NCI-H2081 treated with DMSO at 0.1 percent for 48 hours (cell line): ENCODE measurements around the gene SLC26A11.
"Not testable (repeated sequence)": the region's sequence is repeated elsewhere in the genome, so short reads cannot be mapped to it uniquely, and the experiment has no call there.

Experiments
- DNase-seq: peaks from one replicate; lab custom pipeline; 2025; lab: John Stamatoyannopoulos, UW

The SLC26A11 gene

DNA sequence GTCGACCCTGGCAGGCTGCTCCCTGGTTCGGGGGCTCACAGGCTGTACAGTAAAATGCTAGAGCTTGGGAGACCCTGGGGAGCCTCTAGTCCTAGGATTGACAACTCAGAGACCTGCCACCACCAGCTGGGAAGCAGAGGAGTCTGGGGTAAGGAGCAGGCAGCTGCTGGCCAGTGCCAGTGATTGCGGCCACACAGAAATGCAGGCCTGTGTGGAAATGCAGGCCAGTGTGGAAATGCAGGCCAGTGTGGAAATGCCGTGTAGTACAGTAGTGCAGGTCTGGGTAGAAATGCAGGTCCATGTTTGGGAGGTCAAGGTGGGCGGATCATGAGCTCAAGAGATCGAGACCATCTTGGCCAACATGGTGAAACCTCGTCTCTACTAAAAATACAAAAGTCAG is 23.6 kb upstream of the SLC26A11 start:
- DNase-seq: no peak

DNA sequence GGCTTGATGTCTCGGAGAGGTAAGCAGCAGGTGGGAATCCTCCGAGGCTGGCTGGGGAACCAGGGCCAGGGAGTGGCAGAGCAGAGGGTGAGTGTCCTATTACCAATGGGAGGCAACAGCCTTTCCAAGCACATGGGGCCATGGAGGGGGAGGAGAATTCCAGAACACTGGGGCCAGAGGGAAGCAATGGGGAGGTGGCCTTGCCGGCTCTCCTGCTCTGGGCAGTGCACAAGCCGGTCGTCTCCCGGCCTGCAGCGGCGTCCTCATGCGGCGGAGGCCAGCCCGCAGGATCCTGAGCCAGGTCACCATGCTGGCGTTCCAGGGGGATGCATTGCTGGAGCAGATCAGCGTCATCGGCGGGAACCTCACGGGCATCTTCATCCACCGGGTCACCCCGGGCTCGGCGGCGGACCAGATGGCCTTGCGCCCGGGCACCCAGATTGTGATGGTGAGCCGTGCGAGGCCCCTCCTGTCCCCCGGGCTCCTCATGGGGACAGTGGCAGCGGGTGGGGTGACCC is 22.0 kb upstream of the SLC26A11 start:
- DNase-seq: no peak

DNA sequence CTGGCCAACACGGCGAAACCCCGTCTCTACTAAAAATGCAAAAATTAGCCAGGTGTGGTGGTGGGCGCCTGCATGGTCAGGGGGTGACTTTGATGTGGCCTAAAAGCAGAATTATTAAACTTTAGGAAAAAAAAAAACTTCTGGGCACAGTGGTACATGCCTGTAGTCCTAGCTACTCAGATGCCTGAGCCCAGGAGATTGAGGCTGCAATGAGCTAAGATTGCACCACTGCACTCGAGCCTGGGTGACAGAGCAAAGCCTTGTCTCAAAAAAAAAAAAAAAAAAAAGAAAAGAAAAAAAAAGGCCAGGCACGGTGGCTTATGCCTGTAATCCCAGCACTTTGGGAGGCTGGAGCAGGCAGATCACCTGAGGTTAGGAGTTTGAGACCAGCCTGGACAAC is 20.9 kb upstream of the SLC26A11 start:
- DNase-seq: not testable (repeated sequence)

DNA sequence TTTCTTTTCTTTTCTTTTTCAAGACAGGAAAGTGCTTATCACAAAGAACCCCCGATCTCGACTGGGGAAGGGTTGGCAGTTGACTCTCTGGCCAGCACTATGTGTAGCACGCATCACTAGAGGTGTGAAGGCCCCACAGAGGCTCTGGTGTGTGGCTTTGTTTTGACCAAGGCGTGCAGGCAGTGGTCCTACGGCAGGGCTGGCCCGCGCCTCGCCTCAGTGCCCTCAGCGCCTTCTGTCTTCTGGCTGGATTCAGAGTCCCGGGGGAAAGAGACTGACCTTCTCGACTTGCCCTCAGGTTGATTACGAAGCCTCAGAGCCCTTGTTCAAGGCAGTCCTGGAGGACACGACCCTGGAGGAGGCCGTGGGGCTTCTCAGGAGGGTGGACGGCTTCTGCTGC is 18.8 kb upstream of the SLC26A11 start:
- no peak for DNase-seq

DNA sequence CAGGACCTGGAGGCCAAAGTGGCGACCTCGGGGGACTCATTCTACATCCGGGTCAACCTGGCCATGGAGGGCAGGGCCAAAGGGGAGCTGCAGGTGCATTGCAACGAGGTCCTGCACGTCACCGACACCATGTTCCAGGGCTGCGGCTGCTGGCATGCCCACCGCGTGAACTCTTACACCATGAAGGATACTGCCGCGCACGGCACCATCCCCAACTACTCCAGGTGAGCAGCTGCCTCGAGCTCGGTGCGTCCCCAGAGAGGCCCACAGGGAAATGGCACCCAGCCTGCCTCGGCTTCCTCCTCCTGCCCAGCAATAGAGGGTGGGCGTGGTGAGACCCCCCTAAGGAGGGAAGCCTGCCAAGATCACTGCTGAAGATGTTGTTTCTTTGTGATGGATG is 18.0 kb upstream of the SLC26A11 start:
- DNase-seq: no peak

DNA sequence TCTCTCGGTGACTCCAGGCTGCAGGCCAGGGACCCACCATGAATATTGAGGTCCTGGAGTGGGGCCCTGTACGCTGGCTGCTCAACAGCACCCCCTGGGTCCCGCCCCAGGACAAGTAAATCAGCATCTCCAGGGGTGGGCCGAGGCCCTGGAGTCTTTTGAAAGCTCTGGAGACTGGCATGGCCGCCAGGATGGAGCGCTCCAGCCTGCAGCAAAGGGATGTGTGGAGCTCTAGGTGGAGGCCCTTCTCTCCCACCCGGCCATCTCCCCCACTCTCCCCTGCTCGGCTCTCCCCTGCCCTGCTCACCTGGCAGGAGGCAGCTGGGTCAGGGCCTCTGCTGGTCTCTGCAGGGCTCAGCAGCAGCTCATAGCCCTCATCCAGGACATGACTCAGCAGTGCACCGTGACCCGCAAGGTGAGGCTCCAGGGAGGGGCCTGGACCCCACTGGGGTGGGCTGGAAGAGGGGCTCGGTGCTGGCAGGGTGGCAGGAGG is 16.7 kb upstream of the SLC26A11 start:
- DNase-seq: no peak

DNA sequence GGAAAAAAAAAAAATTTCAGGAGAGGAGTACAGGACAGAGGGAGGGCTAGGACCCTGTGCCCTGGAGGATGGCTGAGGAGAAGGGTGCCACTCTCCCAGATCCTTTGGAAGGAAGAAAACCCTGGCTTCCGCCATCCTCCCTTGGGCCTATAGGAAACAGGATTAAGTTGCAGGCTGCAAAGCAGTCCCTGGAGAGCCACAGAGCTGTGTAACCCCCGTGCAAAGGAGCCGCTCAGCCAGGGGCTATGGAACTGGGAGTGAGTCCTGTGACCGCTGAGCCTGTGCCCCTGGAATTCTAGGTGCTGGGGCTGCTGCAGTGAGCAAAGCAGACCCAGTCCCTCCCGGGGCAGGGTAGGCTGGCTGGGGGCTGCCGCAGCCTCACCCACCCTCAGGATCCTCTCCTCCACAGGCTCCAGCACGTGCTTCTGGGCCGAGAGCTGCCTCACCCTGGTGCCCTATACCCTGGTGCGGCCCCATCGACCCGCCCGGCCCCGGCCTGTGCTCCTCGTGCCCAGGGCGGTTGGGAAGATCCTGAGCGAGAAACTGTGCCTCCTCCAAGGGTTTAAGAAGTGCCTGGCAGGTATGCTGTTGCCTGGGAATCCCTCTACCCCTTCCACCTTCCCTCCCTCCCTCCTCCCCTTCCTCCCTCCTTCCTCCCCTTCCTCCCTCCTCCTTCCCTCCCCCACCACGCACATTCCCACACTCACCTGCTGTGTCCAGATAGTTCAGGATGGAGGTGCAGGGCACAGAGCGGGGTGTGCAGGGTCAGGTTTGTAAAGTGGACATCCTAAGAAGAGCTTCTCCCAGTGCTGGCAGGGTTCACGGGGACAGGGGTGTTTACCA is 15.4 kb upstream of the SLC26A11 start:
- no peak for DNase-seq

DNA sequence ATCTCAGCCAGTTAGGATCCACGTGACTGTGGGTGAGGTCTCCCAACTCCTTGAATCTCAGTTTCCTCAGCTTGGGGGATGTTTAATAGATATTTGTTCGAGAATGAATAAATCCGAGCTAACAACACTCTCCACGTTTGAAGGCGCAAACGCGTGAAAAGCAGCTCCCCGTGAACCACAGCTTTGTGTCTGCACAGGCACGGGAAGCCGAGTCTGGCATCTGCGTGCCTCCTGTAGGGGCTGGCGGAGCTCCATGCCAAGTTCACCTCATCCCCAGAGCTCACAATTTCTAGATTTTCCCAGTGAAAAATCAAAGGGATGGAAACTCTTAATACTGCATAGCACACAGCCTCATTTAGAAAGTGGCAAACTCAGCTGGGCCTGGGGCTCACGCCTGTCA is 14.4 kb upstream of the SLC26A11 start:
- no peak for DNase-seq

DNA sequence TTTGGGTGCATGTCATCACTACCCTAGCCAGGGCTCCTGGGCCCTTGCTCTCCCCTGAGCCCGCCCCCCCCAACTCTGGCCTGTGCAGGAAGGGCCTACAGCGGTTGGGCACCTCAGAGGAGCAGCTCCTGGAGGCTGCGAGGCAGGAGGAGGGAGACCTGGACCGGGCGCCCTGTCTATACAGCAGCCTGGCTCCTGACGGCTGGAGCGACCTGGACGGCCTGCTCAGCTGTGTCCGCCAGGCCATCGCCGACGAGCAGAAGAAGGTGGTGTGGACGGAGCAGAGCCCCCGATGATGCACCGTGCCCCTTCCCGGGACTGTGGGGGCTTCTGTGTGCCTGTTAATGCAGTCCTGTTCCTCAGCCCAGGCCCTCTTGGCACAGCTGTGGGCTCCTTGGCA is 12.2 kb upstream of the SLC26A11 start:
- no peak for DNase-seq

DNA sequence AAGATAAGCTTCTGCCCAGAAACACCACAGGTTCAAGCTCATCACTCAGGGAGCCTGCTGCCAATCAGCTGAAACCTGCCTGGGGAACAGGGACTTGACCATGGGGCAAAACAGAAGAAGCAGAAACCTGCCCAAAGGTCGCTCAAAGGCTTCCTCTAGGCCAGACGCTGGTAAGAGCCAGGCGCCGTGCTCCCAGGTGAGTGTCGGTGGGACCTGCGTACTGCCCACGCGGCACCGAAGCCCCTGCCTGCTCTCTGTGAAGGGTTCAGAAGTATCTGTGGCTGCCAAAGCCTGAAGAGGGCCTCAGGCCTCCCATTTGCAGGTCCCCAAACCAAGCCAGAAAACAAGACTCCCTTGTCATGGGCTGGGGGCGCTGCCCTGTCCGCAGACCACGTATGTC is 10.5 kb upstream of the SLC26A11 start:
- no peak for DNase-seq

DNA sequence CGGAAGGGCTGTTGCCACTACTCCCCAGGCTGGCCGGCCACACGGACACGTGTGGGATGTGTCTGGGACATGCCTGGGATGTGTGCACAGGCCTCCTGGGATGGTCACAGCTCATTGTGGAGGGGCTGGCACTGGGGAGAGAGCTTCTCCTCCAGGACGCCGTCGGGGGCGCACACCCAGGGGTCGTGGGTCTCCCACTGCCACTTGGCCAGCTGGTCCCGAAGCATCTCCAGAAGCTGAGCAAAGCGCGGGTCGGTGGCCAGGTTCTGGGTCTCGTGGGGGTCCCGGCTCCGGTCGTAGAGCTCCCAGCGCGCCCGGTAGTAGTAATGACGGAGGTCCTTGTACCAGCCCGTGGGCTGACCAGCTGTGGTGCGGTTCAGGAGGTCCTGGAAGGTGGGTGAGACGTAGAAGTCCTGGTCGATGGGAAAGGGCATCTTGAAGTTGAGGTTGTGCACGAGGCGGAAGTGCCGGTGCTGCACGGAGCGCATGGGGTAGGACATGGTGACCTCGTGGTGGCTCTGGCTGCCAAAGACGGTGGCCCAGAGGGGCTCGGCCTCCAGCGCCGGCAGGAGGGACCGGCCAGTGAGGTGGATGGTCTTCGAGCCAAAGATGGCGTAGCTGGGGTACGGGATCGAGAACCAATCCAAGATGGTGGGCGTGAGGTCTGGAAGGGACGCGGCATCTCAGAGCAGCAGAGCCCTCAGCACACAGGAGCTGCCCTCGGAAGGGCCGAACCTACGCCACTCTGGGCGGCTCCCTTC is 9.7 kb upstream of the SLC26A11 start:
- DNase-seq: no peak

DNA sequence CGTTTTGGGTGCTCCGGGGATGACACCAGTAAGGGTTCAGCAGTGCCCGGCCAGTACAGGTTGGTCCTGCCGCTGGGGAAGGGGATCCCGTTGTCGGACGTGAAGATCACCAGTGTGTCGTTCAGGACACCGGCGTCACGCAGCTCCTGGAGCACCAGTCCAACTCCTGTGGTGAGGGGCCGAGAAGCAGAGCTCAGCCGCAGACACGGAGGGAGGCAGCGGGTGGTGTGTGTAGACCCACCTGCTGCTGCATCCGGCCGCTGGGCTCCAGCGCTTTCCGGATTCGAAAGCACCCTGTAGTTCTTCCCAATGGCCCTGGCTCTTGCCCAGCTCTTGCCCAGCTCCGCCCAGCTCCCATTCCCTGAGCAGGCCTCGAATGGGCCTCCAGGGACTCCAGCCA is 8.1 kb upstream of the SLC26A11 start:
- DNase-seq: peak; percentile 20

DNA sequence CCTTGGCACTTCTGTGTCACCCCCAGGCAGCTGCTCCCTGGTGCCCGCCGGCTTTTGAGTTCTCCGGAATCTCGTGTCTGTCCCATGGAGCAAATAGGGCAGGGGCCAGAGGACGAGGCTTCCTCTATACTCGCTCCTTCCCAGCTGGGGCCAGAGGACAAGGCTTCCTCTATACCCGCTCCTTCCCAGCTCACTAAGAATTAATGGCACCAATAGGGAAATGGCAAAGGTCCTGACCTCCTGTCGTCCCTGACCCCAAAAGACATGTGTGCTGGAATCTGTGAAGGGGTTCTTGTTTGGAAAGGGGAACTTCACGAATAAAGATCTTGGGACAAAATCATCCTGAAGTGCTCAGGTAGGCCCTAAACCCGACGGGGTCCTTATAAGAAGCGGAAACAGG is 7.7 kb upstream of the SLC26A11 start:
- no peak for DNase-seq

DNA sequence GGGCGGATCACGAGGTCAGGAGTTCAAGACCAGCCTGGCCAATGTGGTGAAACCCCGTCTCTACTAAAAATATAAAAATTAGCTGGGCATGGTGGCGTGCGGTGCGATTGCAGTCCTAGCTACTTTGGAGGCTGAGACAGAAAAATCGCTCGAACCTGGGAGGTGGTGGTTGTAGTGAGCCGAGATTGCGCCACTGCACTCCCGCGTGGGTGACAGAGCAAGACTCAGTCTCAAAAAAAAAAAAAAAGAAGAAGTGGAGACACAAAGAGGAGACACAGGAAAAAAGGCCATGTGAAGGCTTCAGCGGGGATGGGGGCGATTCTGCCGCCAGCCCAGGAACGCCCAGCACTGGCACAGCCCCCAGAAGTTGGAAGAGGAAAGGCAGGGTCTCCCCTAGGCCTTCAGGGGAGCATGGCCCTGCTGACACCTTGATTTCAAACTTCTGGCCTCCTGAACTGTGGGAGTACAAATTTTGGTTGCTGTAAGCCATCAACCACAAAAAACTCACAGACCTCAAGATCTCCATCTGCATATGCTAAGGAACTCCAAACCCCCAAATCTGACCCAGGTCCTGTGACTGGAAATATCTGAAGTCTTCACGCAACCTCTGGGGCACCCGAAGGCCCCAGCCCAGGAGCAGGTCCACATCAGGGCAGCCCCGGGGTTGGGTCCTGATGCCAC is 7.1 kb upstream of the SLC26A11 start:
- DNase-seq: no peak

DNA sequence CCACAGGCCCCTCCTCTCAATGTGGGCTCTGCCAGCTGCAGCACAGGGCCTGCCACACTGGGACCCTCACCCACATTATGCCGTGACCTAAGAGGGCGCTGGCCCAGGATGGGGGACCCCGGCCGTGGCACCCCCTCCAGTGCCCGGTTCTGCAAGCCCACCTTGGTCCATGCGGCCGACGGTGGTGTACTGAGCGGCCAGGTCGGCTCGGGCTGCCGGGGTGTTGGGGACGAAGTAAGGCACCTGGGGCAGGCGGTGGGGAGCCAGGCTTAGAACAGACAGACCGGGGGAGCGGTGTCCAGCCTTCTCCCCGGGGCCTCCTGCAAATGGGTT is 6.6 kb upstream of the SLC26A11 start:
- DNase-seq: no peak

DNA sequence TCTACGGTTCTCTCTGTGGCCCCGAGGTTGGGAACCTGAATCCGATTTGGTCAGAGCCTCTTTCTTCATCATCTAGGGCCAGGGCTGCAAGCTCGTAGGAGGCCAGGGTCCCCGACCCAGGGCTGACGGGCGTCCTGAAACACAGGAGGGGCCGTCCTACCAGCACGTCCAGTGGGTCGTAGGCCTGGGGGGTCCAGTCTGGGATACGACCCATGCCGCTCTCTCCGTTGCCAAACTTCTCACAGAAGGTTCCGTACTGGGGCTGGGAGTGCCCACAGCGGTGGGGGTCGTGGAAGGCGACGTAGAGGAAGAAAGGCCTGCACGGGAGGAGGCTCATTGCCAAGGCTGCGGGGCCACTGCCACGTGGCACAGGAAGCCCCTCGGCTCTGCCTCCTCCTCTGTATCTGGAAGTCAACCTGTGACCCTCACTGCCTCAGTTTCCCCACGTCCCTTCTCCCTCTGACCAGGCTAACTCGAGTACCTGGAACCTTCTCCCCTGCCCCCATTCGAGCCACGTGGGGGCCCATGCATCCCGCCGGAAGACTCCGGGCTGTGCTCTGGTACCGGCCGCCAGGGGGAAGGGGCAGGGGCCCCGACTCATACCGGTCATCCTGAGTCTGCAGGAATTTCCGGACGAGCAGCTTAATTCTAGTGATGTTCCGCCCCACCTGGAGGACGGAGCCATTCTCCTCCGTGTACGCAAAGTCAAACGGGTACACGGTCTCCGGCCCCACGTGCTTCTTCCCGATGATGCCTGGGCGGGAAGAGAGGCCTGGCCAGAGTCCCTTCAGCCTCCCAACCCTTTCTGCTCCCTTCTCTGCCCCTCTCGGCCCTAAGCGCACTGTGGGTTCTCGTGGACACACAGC is 6.0 kb upstream of the SLC26A11 start:
- DNase-seq: no peak

DNA sequence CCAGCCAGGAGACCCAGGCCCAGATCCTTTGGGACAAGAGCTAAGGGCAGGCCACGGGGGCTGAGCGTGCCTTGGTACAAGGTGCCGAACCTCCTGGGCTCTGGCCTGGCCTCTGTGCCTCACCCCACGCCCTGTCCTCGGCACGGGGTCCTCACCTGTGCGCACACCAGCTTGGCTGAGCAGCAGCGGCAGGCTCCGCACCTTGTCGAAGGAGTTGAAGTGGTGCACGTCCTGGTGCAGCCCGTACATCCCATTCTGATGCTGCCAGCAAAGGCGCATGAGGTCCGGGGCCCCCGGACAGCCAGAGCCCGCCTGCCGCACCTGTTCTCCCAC is 5.4 kb upstream of the SLC26A11 start:
- DNase-seq: no peak

DNA sequence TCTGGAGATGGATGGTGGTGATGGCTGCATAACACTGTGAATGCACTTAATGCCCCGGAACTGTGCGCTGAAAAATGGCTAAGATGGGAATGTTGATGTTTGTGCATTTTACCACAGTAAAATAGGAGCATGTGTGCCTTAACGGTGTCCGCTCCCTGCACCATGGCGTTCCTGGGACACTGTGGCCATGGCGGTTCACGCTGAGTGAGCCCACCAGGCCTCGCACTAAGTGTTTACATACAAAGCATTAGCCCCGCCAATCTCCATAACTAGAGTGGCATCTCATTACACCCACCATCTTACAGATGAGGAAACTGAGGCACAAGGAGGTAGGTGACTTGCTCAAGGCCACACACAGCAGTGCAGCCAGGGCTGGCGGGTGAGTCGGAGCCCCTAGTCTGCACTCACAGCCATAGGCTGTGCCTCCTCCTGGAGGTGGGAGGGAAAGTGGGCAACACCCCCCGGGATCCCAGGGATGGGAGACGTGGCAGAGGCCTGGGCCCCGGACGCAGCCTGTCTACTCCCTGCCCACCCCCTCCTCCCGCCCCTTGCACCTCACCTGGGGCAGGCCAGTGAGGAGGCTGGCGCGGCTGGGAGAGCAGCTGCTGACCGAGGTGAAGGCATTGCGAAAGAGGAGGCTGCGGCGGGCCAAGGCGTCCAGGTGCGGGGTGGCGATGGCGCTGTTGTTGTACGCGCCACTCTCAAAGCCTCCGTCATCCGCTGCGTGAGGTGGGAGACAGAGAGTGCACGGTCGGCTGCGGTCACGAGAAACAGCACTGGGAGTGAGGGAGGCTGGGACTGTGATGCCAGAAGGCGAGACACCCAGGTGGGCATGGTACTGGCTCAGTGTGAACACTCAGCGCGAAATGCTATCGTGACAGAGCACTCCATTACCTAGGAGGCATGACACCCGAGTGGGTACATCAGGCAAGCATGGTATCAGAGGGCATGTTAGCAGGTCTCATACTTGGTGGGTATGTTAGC is 3.5 kb upstream of the SLC26A11 start:
- DNase-seq: no peak

DNA sequence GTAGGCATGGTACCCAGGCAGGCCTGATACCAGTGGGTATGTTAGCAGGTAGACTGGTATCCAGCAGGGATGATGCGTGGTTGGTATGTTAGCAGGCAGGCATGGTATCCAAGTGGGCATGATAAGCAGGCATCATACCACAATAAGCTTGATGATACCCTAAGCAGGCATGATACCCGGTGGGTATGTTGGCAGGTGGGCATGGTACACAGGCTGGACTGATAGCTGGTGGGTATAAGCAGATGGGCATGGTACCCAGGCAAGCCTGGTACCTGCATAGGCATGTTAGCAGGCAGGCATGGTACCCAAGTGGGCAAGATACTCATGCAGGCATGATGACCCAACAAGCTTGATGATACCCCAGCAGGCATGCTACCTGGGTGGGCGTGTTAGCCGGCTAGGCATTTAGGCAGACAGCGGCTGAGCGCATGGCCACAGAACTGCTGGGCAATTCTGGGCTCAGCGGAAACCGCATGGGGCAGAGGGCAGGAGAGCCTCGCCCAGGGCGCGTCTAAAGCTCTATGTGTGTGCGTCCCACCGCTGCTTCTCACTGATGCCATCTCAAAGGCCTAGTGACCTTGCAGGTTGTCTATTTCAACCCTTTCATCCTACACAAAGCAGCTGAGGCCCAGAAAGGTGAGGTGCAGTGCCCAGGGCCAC is 2.4 kb upstream of the SLC26A11 start:
- DNase-seq: no peak

DNA sequence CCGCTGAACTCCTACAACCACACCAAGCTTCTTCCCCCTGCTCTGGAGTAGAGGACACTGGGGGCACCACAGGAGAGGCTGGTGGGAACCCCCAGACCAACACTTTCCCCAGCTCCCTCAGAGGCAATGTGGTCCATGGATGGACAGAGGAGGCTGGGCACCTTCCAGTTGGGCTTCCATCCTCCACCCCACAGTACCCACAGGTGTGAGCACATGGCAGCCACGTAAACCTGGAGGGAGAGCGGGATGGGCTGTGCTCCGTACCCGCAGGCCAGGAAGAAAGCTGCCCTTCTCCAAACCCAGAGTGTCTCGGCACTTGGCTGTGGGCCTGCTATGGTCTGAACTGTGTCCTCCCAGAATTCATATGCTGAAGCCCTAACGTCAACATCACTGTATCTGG is 1.8 kb upstream of the SLC26A11 start:
- DNase-seq: no peak
